ENCODE results near the gene FBXO44.

GRCh38 chr1:11639372-11639771 is 15.3 kb upstream of the FBXO44 start:
- no peak for TF ChIP-seq CTCF (IDR thresholded peaks at IDR 0.05; ENCODE audit: low read depth, low read length)
- no peak for TF ChIP-seq EZH2phosphoT487 (IDR thresholded peaks at IDR 0.05; ENCODE audit: low read depth)
